ENCODE results near the gene ZDHHC1. TPM values are rescaled to one million over a fixed set of nuclear protein-coding genes. Genes with fewer than 3 reads are reported as not detected.
A peak's percentile ranks its signal among the peaks of the same experiment; 100 is the strongest.

The ZDHHC1 gene, protein sequence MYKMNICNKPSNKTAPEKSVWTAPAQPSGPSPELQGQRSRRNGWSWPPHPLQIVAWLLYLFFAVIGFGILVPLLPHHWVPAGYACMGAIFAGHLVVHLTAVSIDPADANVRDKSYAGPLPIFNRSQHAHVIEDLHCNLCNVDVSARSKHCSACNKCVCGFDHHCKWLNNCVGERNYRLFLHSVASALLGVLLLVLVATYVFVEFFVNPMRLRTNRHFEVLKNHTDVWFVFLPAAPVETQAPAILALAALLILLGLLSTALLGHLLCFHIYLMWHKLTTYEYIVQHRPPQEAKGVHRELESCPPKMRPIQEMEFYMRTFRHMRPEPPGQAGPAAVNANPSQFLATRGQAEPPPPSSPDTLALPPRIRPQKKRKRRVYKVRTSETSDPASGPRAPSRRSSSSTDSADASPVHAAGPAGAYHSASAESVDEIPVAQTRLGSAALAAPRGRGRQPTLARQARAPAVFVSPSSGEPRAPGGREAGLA
- 14.2 and 15.8 TPM in 2 replicates for polyA plus RNA-seq (2012; rRNA removed)
- 6.2 and 10.5 TPM in 2 replicates for polyA plus RNA-seq (2012; cell fraction: cytosol; rRNA removed)
- polyA plus RNA-seq (2012; cell fraction: nucleus; rRNA removed) = 39.7 and 44.1 TPM in 2 replicates

- H3K36me3 ChIP-seq (replicated peaks in 1 of 2; ENCODE audit: control insufficient read depth in 1 of 2, insufficient read depth in 2 of 2, low read length in 1 of 2) = peaks cover 0 to 4% of the 10 kb centered on the region in 2 experiments
- ChIA-PET POLR2A (interaction anchor here (0.7 kb wide), 1 partner anchor 1077 kb away, joined by 3 read pairs; no protein-coding TSS in a partner anchor), CTCF (interaction anchor here (0.6 to 5.9 kb wide), 50 partner anchors 8 to 443 kb away, joined by 3 to 75 read pairs (median 4); partner anchors contain the start of genes ATP6V0D1, CARMIL2, HSD11B2 and KCTD19)
- H3K27me3 ChIP-seq (ENCODE audit: insufficient read depth) = no peaks in the 10 kb centered on the region
- H3K9ac ChIP-seq = peak within 1 kb of the TSS; percentile 94
- H3K4me1 ChIP-seq (ENCODE audit: control insufficient read depth in 1 of 2, insufficient read depth in 2 of 2, low read depth in 1 of 2, low read length in 1 of 2) = no peaks in the 10 kb centered on the region; a peak in 1 of 4 replicates
- H2AFZ ChIP-seq (ENCODE audit: low read depth) = peak within 1 kb of the TSS; percentile 99
- 10% methylated on average over 11 of the region's 73 CpGs for WGBS (ENCODE audit: low lambda C conversion rate)
- H3K79me2 ChIP-seq (ENCODE audit: insufficient read depth) = peaks cover 50% of the 10 kb centered on the region
- peak within 1 kb of the TSS; percentile 93 for H3K4me2 ChIP-seq
- DNase-seq = peak; percentile 96
- no peaks in the 10 kb centered on the region for H3K9me2 ChIP-seq
- H4K20me1 ChIP-seq (ENCODE audit: insufficient read depth) = no peaks in the 10 kb centered on the region
- no peaks in the 10 kb centered on the region for H3K9me3 ChIP-seq
- H3K4me3 ChIP-seq (ENCODE audit: low read depth in 2 of 2, low read length in 1 of 2) = peak within 1 kb of the TSS; percentile 64 to 66
- peak within 1 kb of the TSS; percentile 53 to 79 for H3K27ac ChIP-seq (ENCODE audit: low read depth in 2 of 2, low read length in 1 of 2)
- H3F3A ChIP-seq (replicated peaks; ENCODE audit: insufficient read depth) = peaks cover 9% of the 10 kb centered on the region
- TF ChIP-seq PBX3 (IDR thresholded peaks at IDR 0.05) (no peak), GATA2 (CRISPR knock-in tag; IDR thresholded peaks at IDR 0.05) (no peak), RXRA (IDR thresholded peaks at IDR 0.05; ENCODE audit: borderline replicate concordance, low read depth) (no peak), TAF1 (IDR thresholded peaks at IDR 0.05; ENCODE audit: borderline replicate concordance, low read depth, low read length) (no peak), SMC3 (IDR thresholded peaks at IDR 0.05; ENCODE audit: low read depth, low read length) (peak; percentile 58), RFX5 (IDR thresholded peaks at IDR 0.05; ENCODE audit: low read length) (no peak), POLR2AphosphoS5 (IDR thresholded peaks at IDR 0.05; ENCODE audit: low read depth, low read length) (no peak; the same call in 1 of the 2 replicates), TEAD4 (IDR thresholded peaks at IDR 0.05; ENCODE audit: borderline replicate concordance, insufficient read depth) (no peak), RCOR1 (IDR thresholded peaks at IDR 0.05; ENCODE audit: low read length) (no peak), YY1 (IDR thresholded peaks at IDR 0.05; ENCODE audit: low read depth) (no peak), USF1 (IDR thresholded peaks at IDR 0.05; ENCODE audit: borderline replicate concordance, low read depth) (no peak), JUND (IDR thresholded peaks at IDR 0.05) (no peak), EZH2phosphoT487 (IDR thresholded peaks at IDR 0.05; ENCODE audit: borderline replicate concordance, low read depth) (no peak), FOXM1 (IDR thresholded peaks at IDR 0.05; ENCODE audit: low read depth) (no peak), MXI1 (IDR thresholded peaks at IDR 0.05; ENCODE audit: low read depth, low read length) (no peak), NRF1 (IDR thresholded peaks at IDR 0.05; ENCODE audit: low read depth, low read length) (no peak), CHD2 (IDR thresholded peaks at IDR 0.05; ENCODE audit: low read length, partially characterized antibody) (peak; percentile 12), NFIC (IDR thresholded peaks at IDR 0.05; ENCODE audit: borderline replicate concordance) (peak; percentile 37)
- TF ChIP-seq, protein P1, sequence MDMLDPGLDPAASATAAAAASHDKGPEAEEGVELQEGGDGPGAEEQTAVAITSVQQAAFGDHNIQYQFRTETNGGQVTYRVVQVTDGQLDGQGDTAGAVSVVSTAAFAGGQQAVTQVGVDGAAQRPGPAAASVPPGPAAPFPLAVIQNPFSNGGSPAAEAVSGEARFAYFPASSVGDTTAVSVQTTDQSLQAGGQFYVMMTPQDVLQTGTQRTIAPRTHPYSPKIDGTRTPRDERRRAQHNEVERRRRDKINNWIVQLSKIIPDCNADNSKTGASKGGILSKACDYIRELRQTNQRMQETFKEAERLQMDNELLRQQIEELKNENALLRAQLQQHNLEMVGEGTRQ (IDR thresholded peaks at IDR 0.05; ENCODE audit: borderline replicate concordance, low read depth, low read length) = no peak
- TF ChIP-seq, protein P2, sequence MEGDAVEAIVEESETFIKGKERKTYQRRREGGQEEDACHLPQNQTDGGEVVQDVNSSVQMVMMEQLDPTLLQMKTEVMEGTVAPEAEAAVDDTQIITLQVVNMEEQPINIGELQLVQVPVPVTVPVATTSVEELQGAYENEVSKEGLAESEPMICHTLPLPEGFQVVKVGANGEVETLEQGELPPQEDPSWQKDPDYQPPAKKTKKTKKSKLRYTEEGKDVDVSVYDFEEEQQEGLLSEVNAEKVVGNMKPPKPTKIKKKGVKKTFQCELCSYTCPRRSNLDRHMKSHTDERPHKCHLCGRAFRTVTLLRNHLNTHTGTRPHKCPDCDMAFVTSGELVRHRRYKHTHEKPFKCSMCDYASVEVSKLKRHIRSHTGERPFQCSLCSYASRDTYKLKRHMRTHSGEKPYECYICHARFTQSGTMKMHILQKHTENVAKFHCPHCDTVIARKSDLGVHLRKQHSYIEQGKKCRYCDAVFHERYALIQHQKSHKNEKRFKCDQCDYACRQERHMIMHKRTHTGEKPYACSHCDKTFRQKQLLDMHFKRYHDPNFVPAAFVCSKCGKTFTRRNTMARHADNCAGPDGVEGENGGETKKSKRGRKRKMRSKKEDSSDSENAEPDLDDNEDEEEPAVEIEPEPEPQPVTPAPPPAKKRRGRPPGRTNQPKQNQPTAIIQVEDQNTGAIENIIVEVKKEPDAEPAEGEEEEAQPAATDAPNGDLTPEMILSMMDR (IDR thresholded peaks at IDR 0.05) = peak; percentile 56
- TF ChIP-seq, protein P3, sequence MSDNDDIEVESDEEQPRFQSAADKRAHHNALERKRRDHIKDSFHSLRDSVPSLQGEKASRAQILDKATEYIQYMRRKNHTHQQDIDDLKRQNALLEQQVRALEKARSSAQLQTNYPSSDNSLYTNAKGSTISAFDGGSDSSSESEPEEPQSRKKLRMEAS (IDR thresholded peaks at IDR 0.05; ENCODE audit: low read depth) = peak; percentile 22; the same call in 1 of the 2 replicates
Observed at GRCh38 chr16:67415872-67416793, at the start of gene ZDHHC1. TSS of gene ZDHHC1 (minus strand) at chr16:67416477. CDS start at chr16:67407775, 8,702 bp downstream.
